H9 (cell line): ENCODE results near the gene SEMA3A. TPM values are rescaled to one million over a fixed set of nuclear protein-coding genes. Genes with fewer than 3 reads are reported as not detected.

Experiments
- DNase-seq: peaks from one replicate; pipeline ENCODE4 v3.0.0-alpha.2; 2017
- H2AFZ ChIP-seq: one replicate; pipeline ENCODE4 v1.6.1; 2013; ENCODE audit warnings: mild to moderate bottlenecking, low read length, control low read depth, moderate library complexity
- H2AK5ac ChIP-seq: 2 replicates; pipeline ENCODE4 v1.6.1; 2013; ENCODE audit warnings: low read length, control low read depth, mixed read lengths; ENCODE audit not compliant: insufficient read length
- H2BK120ac ChIP-seq: one replicate; pipeline ENCODE4 v1.6.1; 2013; ENCODE audit warnings: low read depth, mild to moderate bottlenecking, low read length, control low read depth, inconsistent platforms; ENCODE audit not compliant: poor library complexity, severe bottlenecking
- H2BK12ac ChIP-seq: 2 replicates; pipeline ENCODE4 v1.6.1; 2013; ENCODE audit warnings: low read length, control low read depth, mixed read lengths, low read depth; ENCODE audit not compliant: insufficient read length
- H2BK15ac ChIP-seq: 2 replicates; pipeline ENCODE4 v1.6.1; 2013; ENCODE audit warnings: low read depth, low read length, control low read depth
- H2BK20ac ChIP-seq: one replicate; pipeline ENCODE4 v1.6.1; 2013; ENCODE audit warnings: low read depth, mild to moderate bottlenecking, low read length, control low read depth, inconsistent platforms; ENCODE audit not compliant: poor library complexity, severe bottlenecking
- H2BK5ac ChIP-seq: 2 replicates; pipeline ENCODE4 v1.6.1; 2013; ENCODE audit warnings: low read length, control low read depth, mixed read lengths; ENCODE audit not compliant: insufficient read length
- H3K14ac ChIP-seq: 2 replicates; pipeline ENCODE4 v1.6.1; 2013; ENCODE audit warnings: low read length, control low read depth; ENCODE audit not compliant: insufficient read depth
- H3K18ac ChIP-seq: 2 replicates; pipeline ENCODE4 v1.6.1; 2013; ENCODE audit warnings: low read depth, mild to moderate bottlenecking, mixed read lengths, low read length, control low read depth; ENCODE audit not compliant: insufficient read length
- H3K23ac ChIP-seq: 2 replicates; pipeline ENCODE4 v1.6.1; 2013; ENCODE audit warnings: low read length, control low read depth, mixed read lengths, low read depth; ENCODE audit not compliant: insufficient read length
- H3K23me2 ChIP-seq: 2 replicates; pipeline ENCODE4 v1.6.1; 2013; ENCODE audit warnings: low read depth, mild to moderate bottlenecking, mixed read lengths, low read length, control low read depth; ENCODE audit not compliant: insufficient read length, poor library complexity, severe bottlenecking
- H3K27ac ChIP-seq: 2 replicates; pipeline ENCODE4 v1.5.1; 2013; ENCODE audit warnings: low read length, control low read depth, mixed read lengths, low read depth; ENCODE audit not compliant: insufficient read length
- H3K27me3 ChIP-seq: 2 replicates; pipeline ENCODE4 v1.6.1; 2013; ENCODE audit warnings: low read length, control low read depth, inconsistent platforms; ENCODE audit not compliant: insufficient read depth
- H3K4ac ChIP-seq: 2 replicates; pipeline ENCODE4 v1.6.1; 2013; ENCODE audit warnings: low read depth, mild to moderate bottlenecking, control low read depth, inconsistent platforms, low read length, moderate library complexity
- H3K4me1 ChIP-seq: 2 replicates; pipeline ENCODE4 v1.6.1; 2013; ENCODE audit warnings: low read length, control low read depth, inconsistent platforms; ENCODE audit not compliant: insufficient read depth
- H3K4me2 ChIP-seq: 2 replicates; pipeline ENCODE4 v1.6.1; 2013; ENCODE audit warnings: low read length, control low read depth, mixed read lengths; ENCODE audit not compliant: insufficient read length, insufficient read depth
- H3K56ac ChIP-seq: 2 replicates; pipeline ENCODE4 v1.6.1; 2013; ENCODE audit warnings: low read depth, mild to moderate bottlenecking, mixed read lengths, low read length, control low read depth; ENCODE audit not compliant: insufficient read length
- H3K79me1 ChIP-seq: 2 replicates; pipeline ENCODE4 v1.6.1; 2013; ENCODE audit warnings: low read depth, mild to moderate bottlenecking, moderate library complexity, low read length, control low read depth, inconsistent platforms; ENCODE audit not compliant: insufficient read depth, poor library complexity, severe bottlenecking
- H3K79me2 ChIP-seq: 2 replicates; pipeline ENCODE4 v1.6.1; 2013; ENCODE audit warnings: low read length, control low read depth, inconsistent platforms; ENCODE audit not compliant: insufficient read depth
- H3K9ac ChIP-seq: 2 replicates; pipeline ENCODE4 v1.6.1; 2013; ENCODE audit warnings: low read length, control low read depth, mixed read lengths; ENCODE audit not compliant: insufficient read length; ENCODE audit errors: extremely low read depth
- H3K9me3 ChIP-seq: one replicate; pipeline ENCODE4 v1.6.1; 2013; ENCODE audit warnings: low read depth, low read length, inconsistent platforms; ENCODE audit not compliant: control insufficient read depth
- H3T11ph ChIP-seq: one replicate; pipeline ENCODE4 v1.6.1; 2013; ENCODE audit warnings: mild to moderate bottlenecking, low read length, control low read depth, inconsistent platforms
- H4K20me1 ChIP-seq: one replicate; pipeline ENCODE4 v1.6.1; 2013; ENCODE audit not compliant: control insufficient read depth, insufficient read length, insufficient read depth
- H4K5ac ChIP-seq: 2 replicates; pipeline ENCODE4 v1.6.1; 2013; ENCODE audit warnings: low read depth, mild to moderate bottlenecking, mixed read lengths, low read length, control low read depth; ENCODE audit not compliant: insufficient read length
- H4K8ac ChIP-seq: replicated peaks from 2 replicates; pipeline ENCODE4 v1.6.1; 2013; ENCODE audit warnings: low read length, control low read depth, mixed read lengths, low read depth; ENCODE audit not compliant: insufficient read length
- H4K91ac ChIP-seq: 2 replicates; pipeline ENCODE4 v1.6.1; 2013; ENCODE audit warnings: low read depth, mild to moderate bottlenecking, moderate library complexity, mixed read lengths, low read length, control low read depth; ENCODE audit not compliant: insufficient read length
- H3K27ac Mint-ChIP-seq, 3 experiments: 2 replicates in 2 of 3; 3 replicates in 1 of 3; pipeline ENCODE4 v1.8.0; 2020 to 2021; ENCODE audit warnings: mixed read lengths in 3 of 3, mild to moderate bottlenecking in 1 of 3, moderate library complexity in 1 of 3
- H3K27me3 Mint-ChIP-seq: 2 replicates; pipeline ENCODE4 v1.8.0; 2021; ENCODE audit warnings: low read depth, mild to moderate bottlenecking, moderate library complexity, mixed read lengths
- H3K36me3 Mint-ChIP-seq, 3 experiments: 2 replicates in 2 of 3; 3 replicates in 1 of 3; pipeline ENCODE4 v1.8.0; 2020 to 2021; ENCODE audit warnings: low read depth in 3 of 3, mixed read lengths in 3 of 3; ENCODE audit not compliant: insufficient read depth in 1 of 3
- H3K4me1 Mint-ChIP-seq, 2 experiments: 2 replicates each; pipeline ENCODE4 v1.8.0; 2020; ENCODE audit warnings: mixed read lengths in 2 of 2
- H3K4me3 Mint-ChIP-seq, 2 experiments: 2 replicates in 1 of 2; 3 replicates in 1 of 2; pipeline ENCODE4 v1.8.0; 2020 to 2021; ENCODE audit warnings: mild to moderate bottlenecking in 2 of 2, mixed read lengths in 2 of 2, moderate library complexity in 1 of 2
- H3K9me3 Mint-ChIP-seq, 2 experiments: 2 replicates in 1 of 2; 3 replicates in 1 of 2; pipeline ENCODE4 v1.8.0; 2020; ENCODE audit warnings: mild to moderate bottlenecking in 2 of 2, mixed read lengths in 2 of 2, moderate library complexity in 1 of 2
- CTCF ChIP-seq: fragments of 200-600 bp; sonication (generic); conservative IDR thresholded peaks from 3 replicates; pipeline ENCODE4 v1.8.0; 2021; ENCODE audit warnings: antibody characterized with exemption, mild to moderate bottlenecking
- WGBS: extraction: QIAGEN DNeasy Blood & Tissue Kit; methylation state at CpG from one replicate; pipeline ENCODE4 v1.1.7; 2013; ENCODE audit warnings: missing lambda C conversion rate, low lambda C conversion rate, mixed read lengths; ENCODE audit not compliant: insufficient read length; ENCODE audit errors: extremely low coverage; 5-methylcytosine and 5-hydroxymethylcytosine counted together
- total RNA-seq: library from RNA; stranded (reverse); gene quantifications from 2 replicates; pipeline ENCODE4 v1.2.1, GENCODE V29; 2021

The SEMA3A gene
- total RNA-seq, 1 experiment from 2014 or later: 60.0 TPM

GRCh38 chr7:84104826-84105225, 89.8 kb downstream of the SEMA3A start:
- H2AFZ ChIP-seq: no peak overlapping the region
- H3K27ac ChIP-seq: no peak overlapping the region
- no peak overlapping the region for H3K14ac ChIP-seq
- H3K9ac ChIP-seq: no peak overlapping the region
- no peaks in the 10 kb centered on the region for H3K9me3 ChIP-seq
- H3K23ac ChIP-seq: no peak overlapping the region
- H4K8ac ChIP-seq: no peak overlapping the region
- no peaks in the 10 kb centered on the region; the same call in 1 of the 2 replicates for H3K79me2 ChIP-seq
- Mint-ChIP-seq H3K27ac (peak overlapping the region in 2 of 3 experiments; percentile 11 to 80; a peak in 4 of 7 replicates), H3K4me3 (no peak overlapping the region), H3K4me1 (peaks cover 48 to 51% of the 10 kb centered on the region in 2 experiments), H3K9me3 (no peaks in the 10 kb centered on the region), H3K27me3 (no peaks in the 10 kb centered on the region), H3K36me3 (peaks cover 6 to 13% (median 7%) of the 10 kb centered on the region in 3 experiments; a peak in 6 of 7 replicates)
- H4K20me1 ChIP-seq: no peaks in the 10 kb centered on the region
- no peak overlapping the region for H3T11ph ChIP-seq
- no peaks in the 10 kb centered on the region for H3K23me2 ChIP-seq
- no peak overlapping the region for H3K4ac ChIP-seq
- H3K4me2 ChIP-seq: no peak overlapping the region
- no peak for DNase-seq
- H2BK5ac ChIP-seq: no peak overlapping the region
- no peak overlapping the region for H3K18ac ChIP-seq
- H2BK20ac ChIP-seq: no peak overlapping the region
- no peak for TF ChIP-seq CTCF
- no peak overlapping the region for H2BK12ac ChIP-seq
- H4K91ac ChIP-seq: no peak overlapping the region
- no peak overlapping the region for H2AK5ac ChIP-seq
- H3K27me3 ChIP-seq: no peaks in the 10 kb centered on the region
- no peak overlapping the region for H2BK120ac ChIP-seq
- H3K56ac ChIP-seq: no peak overlapping the region
- no peaks in the 10 kb centered on the region for H3K79me1 ChIP-seq
- H3K4me1 ChIP-seq: peaks cover 3% of the 10 kb centered on the region; the same call in 1 of the 2 replicates
- no CpG with 5 or more reads among the region's 3 CpGs for WGBS
- no peak overlapping the region for H4K5ac ChIP-seq
- H2BK15ac ChIP-seq: no peak overlapping the region
